Mesothelial cell of epicardium (in vitro differentiated cells): Measurements from ENCODE around the gene PCSK6. TPM values are rescaled to one million over a fixed set of nuclear protein-coding genes. Genes with fewer than 3 reads are reported as not detected.

Experiments used
- DNase-seq, 2 experiments: peaks; one replicate each; pipeline ENCODE4 v3.0.0; 2021; ENCODE audit warnings: low spot score in 2 of 2; ENCODE audit not compliant: unreplicated experiment in 2 of 2
- H3K27ac Mint-ChIP-seq: 2 replicates; pipeline ENCODE4 v1.8.0; 2021; ENCODE audit warnings: mixed read lengths
- H3K27me3 Mint-ChIP-seq: 2 replicates; pipeline ENCODE4 v1.8.0; 2021; ENCODE audit warnings: low read depth, mixed read lengths
- H3K36me3 Mint-ChIP-seq: 2 replicates; pipeline ENCODE4 v1.8.0; 2021; ENCODE audit warnings: mixed read lengths
- H3K4me1 Mint-ChIP-seq: 2 replicates; pipeline ENCODE4 v1.8.0; 2021; ENCODE audit warnings: mixed read lengths
- H3K4me3 Mint-ChIP-seq: 2 replicates; pipeline ENCODE4 v1.8.0; 2021; ENCODE audit warnings: mild to moderate bottlenecking, moderate library complexity, mixed read lengths
- H3K9me3 Mint-ChIP-seq: 2 replicates; pipeline ENCODE4 v1.8.0; 2021; ENCODE audit warnings: mixed read lengths
- CTCF ChIP-seq: fragments of 200-600 bp; sonication (generic); IDR thresholded peaks from one replicate; pipeline ENCODE4 v1.5.0; 2021; ENCODE audit warnings: antibody characterized with exemption; ENCODE audit not compliant: unreplicated experiment
- total RNA-seq: library from RNA; stranded (reverse); gene quantifications from 3 replicates; pipeline ENCODE4 v1.2.1, GENCODE V29; 2021

The PCSK6 gene
- total RNA-seq, 1 donor from 2014 or later: 4.5 TPM

- peaks cover 38% of the 10 kb centered on the region for H3K36me3 Mint-ChIP-seq
- peak in 1 of 2 experiments; percentile 48 for DNase-seq
- H3K9me3 Mint-ChIP-seq: no peaks in the 10 kb centered on the region
- H3K4me1 Mint-ChIP-seq: peaks cover 12% of the 10 kb centered on the region
- peak overlapping the region; percentile 94 for H3K27ac Mint-ChIP-seq
- no peaks in the 10 kb centered on the region for H3K27me3 Mint-ChIP-seq
- peak; percentile 35 for TF ChIP-seq CTCF
- H3K4me3 Mint-ChIP-seq: peak overlapping the region; percentile 93
Measured at GRCh38 chr15:101276501-101277037, 212.9 kb downstream of the PCSK6 start.

- no peak for TF ChIP-seq CTCF
- no peak for DNase-seq
- no peaks in the 10 kb centered on the region for H3K27me3 Mint-ChIP-seq
- no peak overlapping the region for H3K27ac Mint-ChIP-seq
- H3K36me3 Mint-ChIP-seq: peaks cover 38% of the 10 kb centered on the region
- peaks cover 12% of the 10 kb centered on the region for H3K4me1 Mint-ChIP-seq
- H3K9me3 Mint-ChIP-seq: no peaks in the 10 kb centered on the region
- no peak overlapping the region for H3K4me3 Mint-ChIP-seq
Measured at GRCh38 chr15:101275018-101275417, 214.5 kb downstream of the PCSK6 start.

- no peak for DNase-seq
- H3K4me1 Mint-ChIP-seq: peaks cover 12% of the 10 kb centered on the region
- no peaks in the 10 kb centered on the region for H3K27me3 Mint-ChIP-seq
- no peak overlapping the region for H3K27ac Mint-ChIP-seq
- peaks cover 41% of the 10 kb centered on the region for H3K36me3 Mint-ChIP-seq
- H3K4me3 Mint-ChIP-seq: no peak overlapping the region
- no peaks in the 10 kb centered on the region for H3K9me3 Mint-ChIP-seq
- no peak for TF ChIP-seq CTCF
Measured at GRCh38 chr15:101273534-101273933, 216.0 kb downstream of the PCSK6 start.

- no peak overlapping the region for H3K27ac Mint-ChIP-seq
- no peak overlapping the region for H3K4me3 Mint-ChIP-seq
- TF ChIP-seq CTCF: no peak
- H3K9me3 Mint-ChIP-seq: no peaks in the 10 kb centered on the region
- peaks cover 41% of the 10 kb centered on the region for H3K36me3 Mint-ChIP-seq
- H3K4me1 Mint-ChIP-seq: peaks cover 8% of the 10 kb centered on the region
- no peak for DNase-seq
- no peaks in the 10 kb centered on the region for H3K27me3 Mint-ChIP-seq
Measured at GRCh38 chr15:101272584-101272983, 216.9 kb downstream of the PCSK6 start.

- no peaks in the 10 kb centered on the region for H3K4me1 Mint-ChIP-seq
- no peak overlapping the region for H3K27ac Mint-ChIP-seq
- no peak overlapping the region for H3K4me3 Mint-ChIP-seq
- H3K9me3 Mint-ChIP-seq: no peaks in the 10 kb centered on the region
- H3K36me3 Mint-ChIP-seq: peaks cover 37% of the 10 kb centered on the region
- H3K27me3 Mint-ChIP-seq: no peaks in the 10 kb centered on the region
- TF ChIP-seq CTCF: no peak
- DNase-seq: no peak
Measured at GRCh38 chr15:101269479-101270223, 219.9 kb downstream of the PCSK6 start.
